ENCODE measurements around the gene ZNF93.

GRCh38 chr19:19943848-19944582 is 43.3 kb downstream of the ZNF93 start:
- TF ChIP-seq CTCF (IDR thresholded peaks at IDR 0.05; ENCODE audit: insufficient read depth, low read length), result no peak
- TF ChIP-seq GABPA (IDR thresholded peaks at IDR 0.05; ENCODE audit: low read depth), result no peak
- TF ChIP-seq, protein P1, sequence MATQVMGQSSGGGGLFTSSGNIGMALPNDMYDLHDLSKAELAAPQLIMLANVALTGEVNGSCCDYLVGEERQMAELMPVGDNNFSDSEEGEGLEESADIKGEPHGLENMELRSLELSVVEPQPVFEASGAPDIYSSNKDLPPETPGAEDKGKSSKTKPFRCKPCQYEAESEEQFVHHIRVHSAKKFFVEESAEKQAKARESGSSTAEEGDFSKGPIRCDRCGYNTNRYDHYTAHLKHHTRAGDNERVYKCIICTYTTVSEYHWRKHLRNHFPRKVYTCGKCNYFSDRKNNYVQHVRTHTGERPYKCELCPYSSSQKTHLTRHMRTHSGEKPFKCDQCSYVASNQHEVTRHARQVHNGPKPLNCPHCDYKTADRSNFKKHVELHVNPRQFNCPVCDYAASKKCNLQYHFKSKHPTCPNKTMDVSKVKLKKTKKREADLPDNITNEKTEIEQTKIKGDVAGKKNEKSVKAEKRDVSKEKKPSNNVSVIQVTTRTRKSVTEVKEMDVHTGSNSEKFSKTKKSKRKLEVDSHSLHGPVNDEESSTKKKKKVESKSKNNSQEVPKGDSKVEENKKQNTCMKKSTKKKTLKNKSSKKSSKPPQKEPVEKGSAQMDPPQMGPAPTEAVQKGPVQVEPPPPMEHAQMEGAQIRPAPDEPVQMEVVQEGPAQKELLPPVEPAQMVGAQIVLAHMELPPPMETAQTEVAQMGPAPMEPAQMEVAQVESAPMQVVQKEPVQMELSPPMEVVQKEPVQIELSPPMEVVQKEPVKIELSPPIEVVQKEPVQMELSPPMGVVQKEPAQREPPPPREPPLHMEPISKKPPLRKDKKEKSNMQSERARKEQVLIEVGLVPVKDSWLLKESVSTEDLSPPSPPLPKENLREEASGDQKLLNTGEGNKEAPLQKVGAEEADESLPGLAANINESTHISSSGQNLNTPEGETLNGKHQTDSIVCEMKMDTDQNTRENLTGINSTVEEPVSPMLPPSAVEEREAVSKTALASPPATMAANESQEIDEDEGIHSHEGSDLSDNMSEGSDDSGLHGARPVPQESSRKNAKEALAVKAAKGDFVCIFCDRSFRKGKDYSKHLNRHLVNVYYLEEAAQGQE (IDR thresholded peaks at IDR 0.05; ENCODE audit: insufficient replicate concordance, low read depth), result no peak

All from HL-60 (cell line).